Measurements from ENCODE around the gene EZR. TPM values are rescaled to one million over a fixed set of nuclear protein-coding genes. Genes with fewer than 3 reads are reported as not detected.
A peak's percentile ranks its signal among the peaks of the same experiment; 100 is the strongest.

Gene EZR
- total and polyA plus RNA-seq, 9 of the 15 experiments (the other 6 are each of a cell fraction or from before 2014, with no cell fraction given) = 36.5 to 162 (median 104) TPM

DNA sequence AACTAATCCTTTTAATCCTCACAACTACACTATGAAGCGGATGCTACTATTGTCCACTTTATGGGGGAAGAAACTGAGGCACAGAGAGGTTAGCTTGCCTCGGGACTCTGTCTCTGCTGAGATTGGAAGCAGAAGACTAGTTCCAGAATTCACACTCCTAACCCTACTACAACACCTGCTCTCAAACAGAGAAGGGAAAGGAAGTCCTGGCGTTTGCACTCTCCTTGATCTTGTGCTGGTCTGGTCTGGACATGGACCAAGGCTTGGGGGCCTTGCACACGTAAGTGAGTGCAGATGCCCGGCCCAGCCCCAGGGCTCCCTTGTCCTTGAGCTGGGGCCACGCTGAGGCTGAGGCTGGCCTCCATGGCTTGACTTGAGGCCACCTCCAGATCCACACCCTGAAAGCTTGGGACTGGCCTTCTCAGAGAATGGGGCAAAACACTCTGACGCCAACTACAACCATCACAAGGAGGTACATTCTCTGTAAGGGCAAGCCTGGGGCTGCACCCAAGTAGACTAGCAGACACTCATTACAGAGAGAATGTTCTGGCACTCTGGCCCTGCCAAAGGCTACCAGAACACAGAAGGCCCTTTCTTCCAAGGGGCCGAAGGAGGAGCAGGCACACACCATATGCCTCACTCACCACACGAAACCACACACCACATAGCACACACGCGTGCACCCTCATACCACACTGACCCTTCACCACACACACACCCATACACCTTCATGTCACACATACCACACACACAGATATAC lies 33.3 kb upstream of the EZR start:
- WGBS (ENCODE audit: insufficient coverage, low coverage, missing lambda C conversion rate) = 60% methylated on average over 11 of the region's 11 CpGs
- POLR2A ChIA-PET = interaction anchor here (1.1 to 1.5 kb wide), 3 partner anchors 15 to 17 kb away, joined by 3 to 6 read pairs (median 4); no protein-coding TSS in a partner anchor
- H3K9me3 ChIP-seq (replicated peaks; ENCODE audit: control insufficient read depth, insufficient read depth, low read depth, low read length) = no peaks in the 10 kb centered on the region; the same call in 1 of the 2 replicates
- no peaks in the 10 kb centered on the region for H4K20me1 ChIP-seq (replicated peaks; ENCODE audit: control insufficient read depth, insufficient read depth, low read length)
- no peaks in the 10 kb centered on the region; a peak in 1 of 5 replicates for H3K27me3 ChIP-seq (ENCODE audit: control insufficient read depth in 2 of 2, insufficient read depth in 2 of 2, low read length in 2 of 2)
- CTCF ChIA-PET (ENCODE audit: low intra/inter-chr PET ratio) = no interaction called here
- DNase-seq (ENCODE audit: extremely low read depth in 1 of 4, low spot score in 3 of 4) = peak in 1 of 4 experiments; percentile 32
- peak overlapping the region; percentile 63 to 75; a peak in 3 of 4 replicates for H3K9ac ChIP-seq (ENCODE audit: insufficient read depth in 1 of 2, low read depth in 2 of 2, low read length in 2 of 2)
- no peaks in the 10 kb centered on the region for H3K36me3 ChIP-seq (ENCODE audit: control insufficient read depth, insufficient read depth, low read length)
- intact Hi-C loops (cut with micrococcal nuclease) = loop anchor here (1.0 kb wide), 2 partner anchors 17 to 30 kb away; no protein-coding TSS in a partner anchor
- H3K9me1 ChIP-seq (ENCODE audit: control insufficient read depth, insufficient read depth, low read length) = peaks cover 8% of the 10 kb centered on the region
- H3K4me3 ChIP-seq = no peak overlapping the region
- peak overlapping the region; percentile 99 for H3K4me2 ChIP-seq (ENCODE audit: insufficient read depth, low read length)
- H3K79me2 ChIP-seq (ENCODE audit: control insufficient read depth, insufficient read depth, low read length) = peaks cover 8% of the 10 kb centered on the region; the same call in 2 of the 3 replicates
- peak; percentile 1; the same call in 2 of the 3 replicates for ATAC-seq
- no peak for FAIRE-seq
- in situ Hi-C loops (cut with MboI) = no loop called here
- H2AFZ ChIP-seq (ENCODE audit: low read depth, low read length) = peak overlapping the region; percentile 81
- H3K4me1 ChIP-seq (replicated peaks in 1 of 2; ENCODE audit: control insufficient read depth in 2 of 2, insufficient read depth in 2 of 2, low read length in 2 of 2) = peaks cover 29 to 55% of the 10 kb centered on the region in 2 experiments
- H3K27ac ChIP-seq (ENCODE audit: extremely low read depth, low read depth, low read length) = peak overlapping the region; percentile 89
- BruUV-seq (replicated peaks) = no TSS peak
- TF ChIP-seq ZNF444 (CRISPR knock-in tag; IDR thresholded peaks at IDR 0.05) (no peak), SMC3 (conservative IDR thresholded peaks at IDR 0.05; ENCODE audit: insufficient read depth, low read depth, low read length) (no peak), RBM17 (IDR thresholded peaks at IDR 0.05; ENCODE audit: borderline replicate concordance, low read depth, low read length) (no peak), ZNF347 (CRISPR knock-in tag; IDR thresholded peaks at IDR 0.05; ENCODE audit: low read depth) (no peak), HNRNPH1 (optimal IDR thresholded peaks at IDR 0.05; ENCODE audit: low read depth, low read length) (no peak), RBM25 (IDR thresholded peaks at IDR 0.05; ENCODE audit: low read depth, low read length, severe bottlenecking) (no peak), ZNF668 (CRISPR knock-in tag; IDR thresholded peaks at IDR 0.05) (no peak), GABPB1 (CRISPR knock-in tag; IDR thresholded peaks at IDR 0.05) (no peak), SIN3B (IDR thresholded peaks at IDR 0.05; ENCODE audit: low read depth) (no peak), TEAD4 (IDR thresholded peaks at IDR 0.05; ENCODE audit: low read length) (no peak), TEAD4 (CRISPR knock-in tag; IDR thresholded peaks at IDR 0.05; ENCODE audit: borderline replicate concordance) (0 out of 2 replicates have a peak, but pooled peaks have one; percentile 50), ZBED1 (IDR thresholded peaks at IDR 0.05) (no peak), ZNF551 (CRISPR knock-in tag; IDR thresholded peaks at IDR 0.05) (no peak), CCAR2 (IDR thresholded peaks at IDR 0.05; ENCODE audit: low read depth, low read length) (no peak), ETV1 (tag; conservative IDR thresholded peaks at IDR 0.05; ENCODE audit: low read depth) (no peak)
- TF ChIP-seq, protein P1, sequence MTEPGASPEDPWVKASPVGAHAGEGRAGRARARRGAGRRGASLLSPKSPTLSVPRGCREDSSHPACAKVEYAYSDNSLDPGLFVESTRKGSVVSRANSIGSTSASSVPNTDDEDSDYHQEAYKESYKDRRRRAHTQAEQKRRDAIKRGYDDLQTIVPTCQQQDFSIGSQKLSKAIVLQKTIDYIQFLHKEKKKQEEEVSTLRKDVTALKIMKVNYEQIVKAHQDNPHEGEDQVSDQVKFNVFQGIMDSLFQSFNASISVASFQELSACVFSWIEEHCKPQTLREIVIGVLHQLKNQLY (CRISPR knock-in tag; conservative IDR thresholded peaks at IDR 0.05) = no peak
- TF ChIP-seq, protein P2, sequence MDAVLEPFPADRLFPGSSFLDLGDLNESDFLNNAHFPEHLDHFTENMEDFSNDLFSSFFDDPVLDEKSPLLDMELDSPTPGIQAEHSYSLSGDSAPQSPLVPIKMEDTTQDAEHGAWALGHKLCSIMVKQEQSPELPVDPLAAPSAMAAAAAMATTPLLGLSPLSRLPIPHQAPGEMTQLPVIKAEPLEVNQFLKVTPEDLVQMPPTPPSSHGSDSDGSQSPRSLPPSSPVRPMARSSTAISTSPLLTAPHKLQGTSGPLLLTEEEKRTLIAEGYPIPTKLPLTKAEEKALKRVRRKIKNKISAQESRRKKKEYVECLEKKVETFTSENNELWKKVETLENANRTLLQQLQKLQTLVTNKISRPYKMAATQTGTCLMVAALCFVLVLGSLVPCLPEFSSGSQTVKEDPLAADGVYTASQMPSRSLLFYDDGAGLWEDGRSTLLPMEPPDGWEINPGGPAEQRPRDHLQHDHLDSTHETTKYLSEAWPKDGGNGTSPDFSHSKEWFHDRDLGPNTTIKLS (IDR thresholded peaks at IDR 0.05; ENCODE audit: borderline replicate concordance, low read depth) = no peak
- TF ChIP-seq, protein P3, sequence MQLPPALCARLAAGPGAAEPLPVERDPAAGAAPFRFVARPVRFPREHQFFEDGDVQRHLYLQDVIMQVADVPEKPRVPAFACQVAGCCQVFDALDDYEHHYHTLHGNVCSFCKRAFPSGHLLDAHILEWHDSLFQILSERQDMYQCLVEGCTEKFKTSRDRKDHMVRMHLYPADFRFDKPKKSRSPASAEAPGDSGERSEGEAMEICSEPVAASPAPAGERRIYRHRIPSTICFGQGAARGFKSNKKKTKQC (CRISPR knock-in tag; IDR thresholded peaks at IDR 0.05) = 0 out of 2 replicates have a peak, but pooled peaks have one; percentile 7
